Hematopoietic multipotent progenitor cell (in vitro differentiated cells): Measurements from ENCODE around the gene COBL. TPM values are rescaled to one million over a fixed set of nuclear protein-coding genes. Genes with fewer than 3 reads are reported as not detected.

Source experiments
- DNase-seq, 3 donors: peaks; one replicate each; pipeline ENCODE4 v3.0.0-alpha.2; 2011 to 2015; ENCODE audit warnings: low read depth in 2 of 3, low spot score in 2 of 3
- total RNA-seq: library from RNA; depleted of rRNA; stranded (reverse); fragments of >200 nt; gene quantifications from one replicate; pipeline ENCODE4 v1.2.3, GENCODE V29; 2012

The COBL gene
- total RNA-seq, 1 donor, result 0.27 TPM

DNA sequence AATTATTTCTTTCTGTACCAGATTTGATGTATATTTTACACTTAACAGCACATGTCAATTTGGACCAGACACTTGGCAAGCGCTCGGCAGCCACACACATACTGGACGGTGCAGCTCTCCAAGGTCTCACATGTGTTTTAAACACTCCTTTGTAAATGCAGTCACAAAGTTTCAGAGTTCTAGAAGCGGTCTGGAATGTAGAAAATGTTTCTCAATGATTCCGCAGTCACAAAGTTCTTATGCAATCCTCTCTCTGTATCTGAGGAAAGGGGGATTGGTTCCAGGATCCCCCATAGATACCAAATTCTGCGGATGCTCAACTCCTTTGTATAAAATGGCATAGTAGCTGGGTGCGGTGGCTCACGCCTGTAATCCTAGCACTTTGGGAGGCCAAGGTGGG is 280.9 kb downstream of the COBL start:
- DNase-seq, result no peak

DNA sequence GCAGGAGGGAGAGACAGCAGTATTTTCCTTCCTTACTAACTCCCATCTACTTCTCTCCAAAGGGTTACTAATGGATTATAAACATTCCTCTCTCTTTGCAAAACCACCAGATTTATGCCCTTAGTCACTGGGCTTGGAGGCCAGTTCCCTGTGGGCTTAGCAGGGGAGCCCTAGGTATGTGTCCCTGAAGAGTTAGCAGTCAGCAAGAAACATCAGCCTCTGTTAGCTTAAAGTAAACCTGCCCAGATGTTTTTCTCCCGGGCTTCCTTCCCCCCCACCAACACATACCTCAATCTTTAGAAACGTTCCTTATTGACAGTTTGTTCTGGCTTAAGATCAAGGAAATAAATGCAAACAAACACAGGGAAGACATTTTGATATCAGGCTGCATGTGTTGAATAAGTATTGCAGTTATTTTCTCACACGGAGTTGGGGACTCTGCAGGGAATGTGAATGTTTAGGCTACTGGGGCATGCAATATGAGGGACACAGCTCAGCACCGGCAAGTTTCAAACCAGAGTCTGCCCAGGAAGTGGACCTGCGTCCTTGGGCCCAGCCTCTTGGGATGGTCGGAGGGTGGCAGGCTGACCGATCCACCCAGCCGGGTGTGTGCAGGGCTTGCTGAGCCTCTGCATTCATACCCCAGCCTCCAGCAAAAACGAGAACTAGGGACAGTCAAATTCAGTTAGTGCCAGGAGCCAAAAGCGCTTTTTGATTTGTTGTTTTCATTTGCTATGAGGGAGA is 281.9 kb downstream of the COBL start:
- DNase-seq, result no peak

DNA sequence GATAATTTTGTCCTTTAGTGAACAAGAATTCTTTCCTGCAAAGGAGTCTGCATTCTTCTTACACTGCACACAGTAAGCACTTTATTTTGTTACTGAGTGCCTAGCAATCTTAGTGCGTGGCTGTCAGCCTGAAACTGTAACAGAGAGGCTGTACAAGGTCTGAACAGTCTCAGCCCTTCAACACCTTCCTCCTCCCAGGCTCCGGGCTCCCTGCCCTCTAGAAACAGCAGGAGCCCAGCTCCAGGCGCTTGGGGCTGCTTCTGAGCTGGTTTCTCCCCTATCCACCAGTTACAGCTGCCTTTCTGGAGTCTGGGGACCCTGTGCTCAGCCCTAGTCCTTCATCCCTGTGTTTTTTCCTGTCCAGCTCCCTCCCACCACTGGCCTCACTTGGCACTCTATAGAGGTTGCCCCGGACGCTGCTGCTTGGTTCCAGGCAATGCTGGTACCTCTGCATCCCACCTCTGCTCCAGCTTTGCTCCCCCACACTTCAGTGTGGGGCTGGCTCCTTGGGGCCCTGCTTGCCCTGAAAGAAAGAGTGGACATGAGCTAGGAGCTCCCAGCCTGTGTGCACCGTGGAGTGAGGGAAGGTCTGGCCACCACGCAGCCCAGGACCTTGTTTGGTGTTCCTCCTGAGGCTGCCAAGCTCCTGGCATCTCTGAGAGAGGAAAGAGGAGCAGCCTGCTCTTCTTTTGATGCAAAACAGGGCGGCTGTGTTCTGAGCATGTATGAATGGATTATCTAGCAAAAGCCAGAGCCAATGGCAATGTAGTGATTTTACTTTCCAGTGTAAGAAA is 282.7 kb downstream of the COBL start:
- DNase-seq, result no peak

DNA sequence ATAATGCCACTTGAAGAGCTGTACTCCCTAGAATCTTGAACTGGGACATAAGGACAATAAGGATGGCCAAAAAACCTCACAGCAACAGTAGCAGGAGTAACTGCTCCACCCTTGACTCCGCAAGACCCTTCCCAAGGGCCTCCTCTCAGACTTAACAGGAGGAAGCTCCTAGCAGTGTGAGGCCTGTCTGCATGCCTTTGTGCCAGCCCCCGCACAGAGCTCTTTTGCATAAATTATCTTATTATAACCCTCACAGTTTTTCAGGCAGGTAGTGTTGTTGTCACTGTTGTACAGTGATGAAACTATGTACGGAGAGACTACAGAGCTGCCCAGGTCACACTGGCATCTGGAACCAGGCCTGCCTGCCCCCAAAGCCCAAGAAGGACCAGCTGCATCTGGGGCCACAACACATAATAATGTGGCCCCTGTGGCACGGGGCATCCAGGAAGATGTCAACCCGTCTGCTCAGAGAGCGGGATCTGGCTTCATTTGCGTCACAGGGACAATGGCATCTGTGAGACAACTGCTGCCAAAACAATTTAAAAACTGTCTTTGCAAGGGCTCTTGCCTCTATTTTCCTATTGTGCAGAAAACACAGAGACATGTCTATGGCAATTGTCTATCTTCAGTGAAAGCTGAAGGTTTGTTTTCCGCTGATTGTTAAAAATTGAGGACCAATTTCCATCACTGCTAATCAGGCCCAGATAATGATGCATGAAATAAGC is 284.7 kb downstream of the COBL start:
- DNase-seq, result no peak

- DNase-seq, result no peak
Measured at GRCh38 chr7:51031216-51031615, 285.4 kb downstream of the COBL start.

DNA sequence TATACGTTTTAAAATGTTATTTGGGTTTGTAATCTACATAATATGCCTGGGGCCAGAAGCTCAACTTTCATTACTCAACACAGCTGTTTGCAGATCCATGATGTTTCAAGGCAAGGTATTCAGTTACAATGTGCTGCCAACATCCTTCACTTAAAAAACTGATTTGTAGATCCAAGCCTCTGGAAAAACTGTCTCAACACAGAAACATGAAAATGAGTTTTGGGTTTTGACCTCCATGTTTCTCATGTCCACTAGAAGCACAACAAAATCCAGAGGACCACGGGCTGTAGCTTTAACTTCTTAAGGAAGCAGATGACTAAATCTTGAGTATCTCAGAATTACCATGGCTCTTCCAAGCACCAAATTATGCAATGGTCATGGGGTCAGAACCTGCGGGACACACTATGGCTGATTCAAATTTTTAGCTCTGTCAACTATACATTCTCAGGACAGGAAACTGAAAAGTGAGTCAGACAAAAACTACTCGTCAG is 286.9 kb downstream of the COBL start:
- no peak for DNase-seq

- DNase-seq, result no peak
Measured at GRCh38 chr7:51029131-51029530, 287.5 kb downstream of the COBL start.

DNA sequence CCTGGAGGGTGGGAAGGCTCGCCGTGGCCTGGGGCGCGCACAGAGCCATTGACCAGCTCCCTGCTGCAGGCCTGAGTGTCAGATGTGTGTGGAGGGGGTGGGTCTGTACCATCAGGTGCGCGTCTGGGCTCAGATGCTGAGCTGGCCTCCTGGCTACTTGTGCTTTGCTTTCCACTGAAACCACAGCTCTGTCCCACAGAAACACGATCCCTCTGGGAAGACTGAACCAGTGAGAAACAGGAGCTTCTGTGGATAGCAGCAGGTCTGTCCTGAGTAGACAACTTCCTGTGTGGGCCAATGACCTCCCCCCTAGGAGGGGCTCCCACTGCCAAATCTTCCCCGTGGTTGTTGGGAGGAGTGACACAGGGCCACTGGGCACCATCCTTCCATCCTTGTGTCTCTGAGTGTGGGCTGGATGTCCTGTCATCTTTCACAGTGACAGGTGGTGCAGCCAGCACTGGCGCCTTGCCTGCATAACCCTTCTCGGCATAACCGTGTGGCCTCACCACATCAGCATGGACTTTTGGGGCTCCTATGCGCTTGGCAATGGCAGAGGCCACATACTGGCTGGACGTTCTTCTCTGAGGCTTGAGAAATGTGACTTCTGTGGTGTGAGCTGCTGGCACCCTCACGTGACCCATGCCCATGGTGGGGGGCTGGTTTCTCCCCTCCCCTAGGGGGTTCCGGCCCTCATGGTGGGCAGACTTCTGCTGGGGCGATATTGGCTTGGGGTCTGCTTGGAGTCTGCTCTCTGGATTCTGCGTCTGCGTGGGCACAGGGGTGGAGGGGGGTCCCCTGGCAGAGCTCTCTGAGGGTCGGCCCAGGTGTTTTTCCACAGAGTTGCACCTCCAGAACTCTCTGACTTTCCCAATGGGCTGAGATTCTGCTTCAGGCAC is 288.4 kb downstream of the COBL start:
- no peak for DNase-seq

GRCh38 chr7:51027106-51027934 is 289.3 kb downstream of the COBL start:
- no peak for DNase-seq

DNA sequence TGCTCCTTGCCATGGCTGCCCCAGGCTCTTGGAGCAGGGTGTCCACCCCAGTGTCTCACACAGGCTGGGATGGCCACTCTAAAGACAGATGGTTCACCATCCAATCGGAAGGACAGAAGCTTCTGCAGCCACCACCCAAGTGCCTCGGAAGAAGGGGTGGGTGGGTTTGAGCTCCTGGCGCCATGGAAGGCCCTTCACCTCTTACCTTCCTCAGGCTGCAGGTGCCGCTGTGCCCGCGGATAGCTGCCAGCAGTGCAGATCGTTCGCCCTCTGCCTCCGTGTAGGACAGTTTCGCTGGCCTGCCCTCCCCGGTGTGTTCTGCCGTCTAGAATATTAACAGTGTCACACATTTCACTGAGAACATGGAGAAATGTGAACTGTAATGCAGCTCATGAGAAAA is 290.3 kb downstream of the COBL start:
- no peak for DNase-seq

DNA sequence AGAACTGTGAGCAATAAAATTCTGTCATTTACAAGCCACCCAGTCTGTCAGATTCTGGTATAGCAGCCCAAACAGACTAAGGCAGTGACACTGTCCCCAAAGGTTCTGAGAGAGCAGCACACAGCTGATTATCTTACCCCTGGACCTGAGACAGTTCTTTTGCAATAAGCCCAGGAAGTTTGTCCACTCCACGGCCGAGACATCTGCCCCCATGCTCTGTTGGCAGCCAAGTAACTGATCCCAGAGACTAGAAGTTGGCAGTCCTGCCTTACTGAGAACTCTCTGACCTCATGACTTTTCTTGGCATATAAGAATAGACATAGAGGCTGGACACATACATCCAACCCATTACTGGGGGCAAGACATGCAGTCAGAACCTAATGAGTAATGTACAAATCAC is 290.9 kb downstream of the COBL start:
- no peak for DNase-seq

GRCh38 chr7:51024867-51025266 is 291.7 kb downstream of the COBL start:
- DNase-seq, result no peak

DNA sequence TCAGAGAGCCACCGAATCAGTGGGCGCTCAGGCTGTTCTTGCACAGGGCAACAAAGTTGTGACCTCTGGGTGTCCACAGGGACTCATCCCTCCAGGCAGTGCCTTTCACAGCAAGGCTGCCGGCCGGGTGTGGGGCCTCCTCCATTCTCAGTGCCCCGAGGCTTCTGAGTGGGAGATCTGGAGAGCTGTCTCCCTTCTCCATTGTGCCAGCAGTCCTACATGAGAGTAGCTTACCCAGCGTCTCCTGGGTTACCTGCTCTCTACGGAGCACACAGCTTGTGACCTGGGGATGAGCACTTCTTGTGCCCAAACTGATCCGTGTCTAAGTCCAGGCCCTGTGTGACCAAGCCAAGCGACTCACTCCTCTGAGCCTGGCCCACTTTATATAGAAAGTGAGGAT is 293.1 kb downstream of the COBL start:
- no peak for DNase-seq

- no peak for DNase-seq
Measured at GRCh38 chr7:51022821-51023220, 293.8 kb downstream of the COBL start.

GRCh38 chr7:51021906-51022570 is 294.6 kb downstream of the COBL start:
- DNase-seq, result no peak

- no peak for DNase-seq
Measured at GRCh38 chr7:51020944-51021343, 295.7 kb downstream of the COBL start.

DNA sequence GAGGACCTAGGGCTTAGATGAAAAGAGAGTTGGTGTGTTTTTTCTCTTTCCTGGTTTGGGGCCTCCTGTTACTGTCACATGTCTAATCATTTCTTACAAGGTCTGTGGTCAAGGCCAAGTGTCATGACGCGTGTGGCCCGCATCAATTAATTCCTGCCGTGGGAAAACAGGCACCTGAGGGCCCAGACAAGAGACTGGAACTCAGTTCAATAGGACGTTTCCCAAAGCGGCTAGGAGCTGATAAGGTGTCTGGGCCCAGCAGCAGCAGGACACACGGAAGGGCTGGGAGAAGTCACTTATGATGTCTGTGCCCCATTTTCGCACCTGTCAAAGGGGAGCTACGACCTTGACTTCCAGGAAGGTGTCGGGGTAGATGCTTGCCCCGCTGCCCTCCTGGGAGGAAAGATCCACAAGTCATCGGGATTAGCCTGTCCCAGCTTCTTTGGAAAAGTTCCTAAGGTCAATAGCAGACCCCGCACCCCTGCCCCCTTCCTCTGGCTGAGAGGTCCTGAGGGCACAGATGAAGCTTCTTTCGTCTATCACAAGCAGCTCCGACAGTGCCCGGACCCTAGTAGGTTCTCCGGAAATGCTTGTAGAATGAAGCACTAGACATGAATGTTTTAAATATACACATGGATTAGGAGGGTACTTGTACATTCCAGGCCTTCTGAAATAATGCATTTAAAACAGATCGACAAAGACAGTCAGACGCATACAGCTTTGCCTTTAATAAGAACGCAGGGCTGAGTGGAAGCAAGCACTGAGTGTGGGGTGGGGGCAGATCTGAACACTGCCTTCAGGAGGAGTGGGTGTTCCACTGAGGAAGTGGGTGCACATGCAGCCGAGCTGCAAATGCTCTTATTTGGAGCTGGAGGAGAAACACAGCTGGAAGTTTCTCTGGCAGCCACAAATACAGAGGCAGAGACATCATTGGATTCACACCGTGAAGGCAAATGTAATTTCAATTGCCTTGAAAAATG is 296.4 kb downstream of the COBL start:
- no peak for DNase-seq
